Calu3 (cell line): ENCODE measurements around the gene IGFBP5. TPM values are rescaled to one million over a fixed set of nuclear protein-coding genes. Genes with fewer than 3 reads are reported as not detected.

Experiments used
- BruUV-seq: library from RNA; stranded (reverse); fragments of 400-500 nt; replicated peaks from 2 replicates; lab custom pipeline; 2021; lab: Mats Ljungman, UMichigan
- CTCF ChIA-PET: fragments of 300-600 bp; sonication (Branson Sonifier 250); formaldehyde crosslinking; loops from one replicate; lab custom pipeline; 2022; ENCODE audit warnings: antibody characterized with exemption; lab: Charles Lee
- DNase-seq: peaks from one replicate; pipeline ENCODE4 v3.0.0; 2022
- H3K27ac Mint-ChIP-seq: one replicate; pipeline ENCODE4 v1.8.0; 2022; ENCODE audit warnings: mixed read lengths; ENCODE audit not compliant: unreplicated experiment
- H3K27me3 Mint-ChIP-seq: one replicate; pipeline ENCODE4 v1.8.0; 2022; ENCODE audit warnings: mixed read lengths; ENCODE audit not compliant: unreplicated experiment
- H3K36me3 Mint-ChIP-seq: one replicate; pipeline ENCODE4 v1.8.0; 2022; ENCODE audit warnings: mild to moderate bottlenecking, moderate library complexity, mixed read lengths; ENCODE audit not compliant: insufficient read depth, unreplicated experiment
- H3K4me1 Mint-ChIP-seq: one replicate; pipeline ENCODE4 v1.8.0; 2022; ENCODE audit warnings: mild to moderate bottlenecking, low read depth, mixed read lengths; ENCODE audit not compliant: unreplicated experiment
- H3K4me3 Mint-ChIP-seq: one replicate; pipeline ENCODE4 v1.8.0; 2022; ENCODE audit warnings: mild to moderate bottlenecking, low read depth, moderate library complexity, mixed read lengths; ENCODE audit not compliant: unreplicated experiment
- H3K9me3 Mint-ChIP-seq: one replicate; pipeline ENCODE4 v1.8.0; 2022; ENCODE audit warnings: low read depth, mixed read lengths; ENCODE audit not compliant: unreplicated experiment
- CTCF ChIP-seq: fragments of 200-600 bp; IDR thresholded peaks from one replicate; pipeline ENCODE4 v1.8.0; 2022; ENCODE audit warnings: antibody characterized with exemption; ENCODE audit not compliant: unreplicated experiment
- intact Hi-C: fragments of 100-400 bp; cut with micrococcal nuclease; formaldehyde crosslinking; loops from one replicate; pipeline ENCODE4 v1.10.0; 2022; ENCODE audit not compliant: unreplicated experiment
- total RNA-seq: library from RNA; stranded (reverse); gene quantifications from 2 replicates; pipeline ENCODE4 v1.2.3, GENCODE V29; 2022

The IGFBP5 gene
- total RNA-seq, 1 experiment from 2014 or later: 14.8 TPM

DNA sequence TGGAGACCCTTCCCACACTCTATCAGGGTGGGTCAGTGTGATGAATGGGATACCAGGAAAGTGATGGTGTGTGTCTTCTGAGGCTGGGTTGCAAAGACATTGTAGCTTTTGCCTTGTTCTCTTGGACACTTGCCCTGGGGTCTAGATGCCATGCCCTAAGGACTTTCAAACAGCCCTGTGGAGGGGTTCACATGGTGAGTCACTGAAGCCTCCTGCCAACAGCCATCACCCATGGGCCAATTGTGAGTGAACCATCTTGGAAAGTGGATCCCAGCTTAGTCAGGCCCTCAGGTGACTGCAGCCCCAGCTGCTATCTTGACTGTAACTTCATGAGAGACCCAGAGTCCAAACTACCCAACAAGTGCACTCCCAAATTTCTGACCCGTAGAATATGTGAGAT, 25.8 kb upstream of the IGFBP5 start:
- Mint-ChIP-seq H3K27me3 (peaks cover 18% of the 10 kb centered on the region), H3K27ac (no peak overlapping the region)
- CTCF ChIA-PET: no interaction called here

GRCh38 chr2:216720722-216721121, 25.4 kb upstream of the IGFBP5 start:
- intact Hi-C loops: no loop called here
- no peaks in the 10 kb centered on the region for H3K9me3 Mint-ChIP-seq
- H3K4me1 Mint-ChIP-seq: no peaks in the 10 kb centered on the region
- TF ChIP-seq CTCF: no peak
- no TSS peak for BruUV-seq
- no peak overlapping the region for H3K27ac Mint-ChIP-seq
- H3K4me3 Mint-ChIP-seq: no peak overlapping the region
- CTCF ChIA-PET: no interaction called here
- H3K27me3 Mint-ChIP-seq: peaks cover 18% of the 10 kb centered on the region
- no peaks in the 10 kb centered on the region for H3K36me3 Mint-ChIP-seq
- DNase-seq: no peak

More for the DNA sequence above, 25.8 kb upstream of the IGFBP5 start:
- no peak for TF ChIP-seq CTCF
- no peaks in the 10 kb centered on the region for H3K36me3 Mint-ChIP-seq
- no peak for DNase-seq
- intact Hi-C loops: no loop called here
- H3K4me3 Mint-ChIP-seq: no peak overlapping the region
- no peaks in the 10 kb centered on the region for H3K9me3 Mint-ChIP-seq
- no peaks in the 10 kb centered on the region for H3K4me1 Mint-ChIP-seq
- no TSS peak for BruUV-seq

DNA sequence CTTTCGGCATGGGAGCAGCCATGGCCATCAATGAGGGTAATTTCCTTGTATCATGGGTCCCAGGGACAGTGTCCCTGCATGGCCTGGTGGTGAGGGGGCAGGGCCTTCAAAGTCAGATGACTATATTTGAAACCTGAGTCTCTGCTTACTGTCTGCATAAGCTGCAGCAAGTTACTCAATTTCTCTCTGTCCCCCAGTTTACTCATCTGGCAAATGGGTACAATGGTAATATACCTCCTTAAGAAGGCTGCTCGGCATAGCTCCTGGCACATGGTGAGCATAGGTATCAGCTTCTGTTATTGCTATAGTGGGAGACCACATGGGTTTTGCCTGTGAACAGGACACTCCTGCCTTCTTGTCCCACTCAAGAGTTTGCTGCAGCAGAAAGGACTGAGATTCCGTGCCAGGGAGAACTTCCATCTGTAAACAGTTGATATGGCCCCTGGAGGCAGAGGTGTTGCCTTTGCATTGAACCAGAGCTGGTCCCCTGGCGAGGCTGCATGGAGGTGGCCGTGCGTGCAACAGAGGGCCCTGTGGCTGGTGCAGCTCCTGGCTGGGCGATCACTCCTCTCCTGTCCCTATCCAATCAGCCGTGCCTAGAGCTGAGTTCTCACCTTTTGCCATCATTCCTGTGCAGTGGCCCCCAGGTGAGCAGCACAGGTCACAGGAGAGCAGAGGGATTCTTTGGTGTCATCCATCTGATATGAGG, 22.7 kb upstream of the IGFBP5 start:
- no TSS peak for BruUV-seq
- intact Hi-C loops: no loop called here
- no peaks in the 10 kb centered on the region for H3K4me1 Mint-ChIP-seq
- H3K27me3 Mint-ChIP-seq: peaks cover 18% of the 10 kb centered on the region
- H3K4me3 Mint-ChIP-seq: no peak overlapping the region
- H3K9me3 Mint-ChIP-seq: no peaks in the 10 kb centered on the region
- DNase-seq: no peak
- no peak for TF ChIP-seq CTCF
- H3K27ac Mint-ChIP-seq: no peak overlapping the region
- no peaks in the 10 kb centered on the region for H3K36me3 Mint-ChIP-seq
- CTCF ChIA-PET: interaction anchor here (0.9 kb wide), 1 partner anchor 16 kb away, joined by 4 read pairs; no protein-coding TSS in a partner anchor

DNA sequence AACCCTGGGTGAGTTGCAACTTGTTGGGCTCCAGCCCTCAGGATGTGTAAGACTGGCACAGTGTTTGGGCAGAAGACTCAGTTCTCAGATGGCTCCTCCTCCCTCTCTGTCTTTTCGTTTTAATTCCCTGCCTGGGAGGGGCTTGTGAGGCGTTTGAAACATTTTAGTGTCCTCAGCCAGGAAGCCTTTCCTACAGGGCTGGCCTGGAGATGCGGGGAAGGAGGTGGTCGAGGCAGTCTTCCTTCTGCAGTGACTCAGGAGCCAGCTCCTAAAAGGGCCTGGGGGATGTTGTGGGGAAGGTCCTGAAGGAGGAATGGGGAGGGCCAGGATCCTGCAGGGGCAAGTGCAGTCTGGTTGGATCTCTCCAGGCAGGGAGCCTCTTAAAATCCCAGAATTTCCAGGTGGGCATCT, 22.1 kb upstream of the IGFBP5 start:
- CTCF ChIA-PET: no interaction called here
- Mint-ChIP-seq H3K4me1 (no peaks in the 10 kb centered on the region), H3K36me3 (no peaks in the 10 kb centered on the region), H3K27me3 (peaks cover 18% of the 10 kb centered on the region), H3K27ac (no peak overlapping the region), H3K9me3 (no peaks in the 10 kb centered on the region), H3K4me3 (no peak overlapping the region)
- intact Hi-C loops: no loop called here
- DNase-seq: no peak
- no peak for TF ChIP-seq CTCF
- no TSS peak for BruUV-seq
